Stimulated activated CD4-positive, alpha-beta T cell treated with anti-CD3 and anti-CD28 coated beads, Interleukin-1b, Interleukin-23, amount 100 ng/mL, for 48 hours (primary cell): ENCODE data around the gene TMEM266.

Experiments
- DNase-seq: peaks from one replicate; pipeline ENCODE4 v3.0.0-alpha.2; 2020

TMEM266 gene

GRCh38 chr15:76206325-76206976 lies 146.7 kb downstream of the TMEM266 start:
- DNase-seq: no peak

- DNase-seq: no peak
Observed at GRCh38 chr15:76208084-76208785, 148.4 kb downstream of the TMEM266 start.

- no peak for DNase-seq
Observed at GRCh38 chr15:76208786-76209424, 149.1 kb downstream of the TMEM266 start.

DNA sequence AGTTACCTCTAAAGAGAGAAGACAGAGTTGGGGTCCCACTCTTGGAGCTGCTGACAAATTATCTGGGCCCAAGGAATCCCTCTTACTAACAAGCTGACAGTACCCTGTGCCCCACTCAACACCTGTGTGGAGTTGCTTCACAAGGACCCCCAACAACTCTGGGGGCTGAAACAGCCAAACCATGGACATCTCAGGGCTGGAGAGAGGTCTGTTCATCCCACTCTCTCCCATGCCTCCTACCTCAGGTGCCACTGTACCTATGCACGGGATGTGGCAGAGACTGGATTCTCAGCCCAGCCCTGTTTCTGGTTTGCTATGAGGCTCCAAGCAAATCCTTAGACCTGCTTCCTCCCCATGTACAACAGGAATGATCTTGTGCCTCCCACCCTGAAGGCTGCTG lies 149.7 kb downstream of the TMEM266 start:
- DNase-seq: no peak

DNA sequence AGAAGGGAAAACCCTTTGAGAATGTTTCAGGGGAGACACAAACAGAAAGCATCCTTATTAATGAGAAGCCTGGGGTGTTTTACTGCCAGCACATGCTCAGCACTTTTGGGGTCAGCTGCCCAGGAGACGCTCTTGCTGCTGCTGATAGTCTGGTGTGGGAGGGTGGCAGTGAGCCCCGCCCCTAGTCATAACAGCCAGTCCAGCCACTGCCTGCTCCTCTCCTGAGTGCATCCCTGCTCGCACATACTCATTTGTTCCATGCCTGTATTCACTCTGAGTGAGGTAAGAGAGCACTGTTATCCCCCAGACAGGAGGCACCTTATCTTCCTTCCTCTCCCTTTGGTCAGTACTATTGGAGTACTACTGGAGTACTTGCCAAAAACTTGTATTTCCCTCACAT lies 150.2 kb downstream of the TMEM266 start:
- DNase-seq: no peak

DNA sequence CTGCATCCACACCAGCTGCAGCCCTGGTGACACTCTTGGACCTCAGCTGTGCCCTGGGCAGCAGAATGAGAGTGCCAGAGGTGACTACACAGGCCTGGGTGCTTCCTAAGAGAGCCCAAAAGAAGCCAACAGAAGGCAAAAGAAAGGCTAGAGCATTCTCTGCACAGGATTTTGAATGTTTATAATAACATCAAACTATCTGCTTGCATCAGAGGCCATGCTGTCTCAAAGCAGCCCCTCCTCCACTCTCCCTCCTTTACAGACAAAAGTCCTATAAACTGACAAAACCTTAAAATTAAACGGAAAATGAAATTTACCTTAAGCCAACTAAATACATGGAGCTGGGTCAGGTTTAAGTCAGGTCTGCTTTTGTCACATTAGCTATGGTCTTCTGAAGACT lies 155.8 kb downstream of the TMEM266 start:
- DNase-seq: no peak

DNA sequence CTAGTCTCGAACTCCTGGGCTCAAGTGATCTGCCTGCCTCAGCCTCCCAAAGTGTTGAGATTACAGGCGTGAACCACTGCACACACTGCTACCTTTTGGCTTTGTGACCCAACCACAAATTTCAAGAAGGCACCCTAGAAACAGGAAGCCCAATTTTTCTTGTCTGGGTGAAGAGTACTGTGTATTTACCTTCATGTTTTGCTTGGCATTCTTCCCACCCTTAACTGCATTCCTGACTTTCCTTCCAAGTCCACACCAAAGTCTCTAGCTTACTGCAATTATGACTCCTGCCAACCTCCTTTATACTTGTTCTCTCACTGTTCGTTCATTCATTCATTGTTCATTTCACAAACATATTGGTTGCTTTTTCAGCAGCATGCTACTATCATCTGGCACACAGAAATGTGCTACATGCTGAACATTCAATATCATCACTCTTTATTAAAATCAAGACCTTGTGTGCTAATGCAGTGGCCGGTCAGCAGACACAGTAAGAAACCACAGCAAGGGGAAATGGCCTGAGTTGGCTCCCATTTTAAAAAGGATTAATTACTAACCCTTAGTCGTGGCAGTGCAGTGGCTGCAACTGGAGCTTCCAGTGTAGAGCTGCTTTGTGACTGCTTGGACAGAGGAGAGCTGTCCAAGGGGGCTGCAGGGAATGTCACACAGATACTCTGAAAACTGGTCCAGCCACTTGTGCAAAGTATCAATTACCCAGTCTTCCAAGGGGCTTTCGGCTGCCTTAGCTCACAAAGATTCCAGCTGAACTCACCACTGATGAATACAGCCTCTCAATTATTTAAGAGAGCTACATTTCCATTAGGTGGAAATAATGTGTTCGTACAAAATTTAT lies 157.5 kb downstream of the TMEM266 start:
- no peak for DNase-seq

- DNase-seq: no peak
Observed at GRCh38 chr15:76217882-76218217, 158.1 kb downstream of the TMEM266 start.

DNA sequence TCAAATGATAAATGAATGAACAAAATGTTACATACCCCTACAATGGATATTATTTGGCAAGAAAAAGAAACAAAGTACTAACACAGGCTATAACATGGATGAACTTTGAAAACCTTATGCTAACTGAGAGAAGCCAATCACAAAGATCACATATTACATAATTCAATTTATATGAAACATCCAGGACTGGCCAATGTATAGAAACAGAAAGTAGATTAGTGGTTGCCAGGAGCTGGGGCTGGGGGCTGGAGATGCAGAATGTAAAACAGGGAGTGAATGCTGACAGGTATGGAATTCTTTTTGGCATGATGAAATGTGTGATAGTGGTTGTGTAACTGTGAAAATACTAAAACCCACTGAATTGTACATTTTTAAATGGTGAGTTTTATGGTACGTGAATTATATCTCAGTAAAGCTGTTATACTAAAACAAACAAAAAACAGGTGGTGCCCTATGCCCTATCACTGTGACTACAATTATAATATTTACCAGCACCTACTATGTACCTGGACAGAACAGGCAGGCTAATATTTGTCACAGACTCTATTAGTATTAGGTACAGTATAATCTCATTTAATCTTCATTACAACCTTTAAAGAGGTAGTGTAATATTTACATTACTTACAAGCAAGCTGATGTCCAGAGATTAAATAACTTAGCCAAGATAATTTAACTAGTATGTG lies 161.4 kb downstream of the TMEM266 start:
- DNase-seq: no peak

GRCh38 chr15:76222159-76222558 lies 162.4 kb downstream of the TMEM266 start:
- no peak for DNase-seq

- DNase-seq: no peak
Observed at GRCh38 chr15:76223521-76223920, 163.7 kb downstream of the TMEM266 start.

DNA sequence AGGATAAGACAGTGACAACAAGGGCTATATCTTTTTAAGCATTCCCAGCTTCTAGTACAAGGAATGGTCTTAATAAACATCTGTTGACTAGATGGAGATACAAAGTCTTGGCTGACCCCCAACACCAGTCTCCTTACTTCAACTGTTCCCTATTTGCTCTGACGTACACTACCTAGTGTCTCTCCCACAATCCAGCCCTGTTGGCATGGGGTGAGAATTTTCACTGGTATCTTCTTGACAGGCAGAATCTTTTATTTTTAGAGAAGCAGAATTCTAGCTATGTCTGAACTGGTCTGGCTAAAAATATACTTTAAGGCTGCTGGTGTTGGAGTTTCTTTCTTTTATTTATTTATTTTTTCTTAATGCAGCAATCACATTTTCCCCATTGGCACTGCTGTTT lies 169.5 kb downstream of the TMEM266 start:
- no peak for DNase-seq

GRCh38 chr15:76233921-76234320 lies 174.1 kb downstream of the TMEM266 start:
- DNase-seq: no peak

GRCh38 chr15:76234337-76234889 lies 174.6 kb downstream of the TMEM266 start:
- no peak for DNase-seq

GRCh38 chr15:76235186-76235826 lies 175.5 kb downstream of the TMEM266 start:
- DNase-seq: no peak

- DNase-seq: no peak
Observed at GRCh38 chr15:76236350-76236749, 176.6 kb downstream of the TMEM266 start.

- DNase-seq: no peak
Observed at GRCh38 chr15:76239786-76240185, 180.0 kb downstream of the TMEM266 start.

- DNase-seq: no peak
Observed at GRCh38 chr15:76245072-76245610, 185.4 kb downstream of the TMEM266 start.

DNA sequence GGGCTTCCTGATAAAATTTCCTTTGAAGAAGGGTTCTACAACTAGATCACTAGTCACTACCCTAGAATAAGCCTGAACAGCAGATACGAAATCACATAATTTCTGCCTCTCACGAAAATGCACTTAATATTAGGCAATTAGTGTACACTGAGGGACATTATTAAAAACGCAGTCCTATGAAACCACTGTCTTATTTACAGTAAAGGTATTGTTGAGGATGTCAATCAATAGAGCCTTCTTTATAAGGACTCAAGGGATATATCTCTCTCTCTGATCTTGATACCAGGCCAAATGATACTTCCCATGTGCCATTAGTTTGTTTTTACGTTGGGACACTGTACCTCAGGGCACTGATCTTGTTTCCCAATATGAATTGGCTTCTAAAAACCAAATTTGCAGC lies 191.9 kb downstream of the TMEM266 start:
- DNase-seq: no peak

- DNase-seq: no peak
Observed at GRCh38 chr15:76252249-76252648, 192.5 kb downstream of the TMEM266 start.

GRCh38 chr15:76253691-76254473 lies 194.1 kb downstream of the TMEM266 start:
- DNase-seq: no peak
